ENCODE results near the gene RBM14.
"Not testable (repeated sequence)": the region's sequence is repeated elsewhere in the genome, so short reads cannot be mapped to it uniquely, and the experiment has no call there.

Gene RBM14

DNA sequence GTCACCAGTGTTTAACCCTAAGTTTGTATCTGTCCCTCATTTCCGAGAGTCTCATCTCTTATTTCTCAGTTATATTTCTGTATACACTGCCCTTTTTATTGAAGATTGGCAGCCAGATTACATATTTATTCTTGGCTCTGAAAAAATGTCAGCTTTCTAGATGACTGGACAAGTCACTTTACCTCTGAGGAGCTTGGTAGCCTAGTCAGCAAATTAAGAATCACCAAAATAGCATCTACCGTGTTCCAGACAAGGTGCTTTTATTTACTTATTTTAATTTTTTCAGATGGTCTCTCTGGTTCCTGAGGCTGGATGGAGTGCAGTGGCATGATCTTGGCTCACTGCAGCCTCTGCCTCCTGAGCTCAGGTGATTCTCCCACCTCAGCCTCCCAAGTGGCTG lies 16.5 kb downstream of the RBM14 start:
- DNase-seq (ENCODE audit: low read depth), result no peak

DNA sequence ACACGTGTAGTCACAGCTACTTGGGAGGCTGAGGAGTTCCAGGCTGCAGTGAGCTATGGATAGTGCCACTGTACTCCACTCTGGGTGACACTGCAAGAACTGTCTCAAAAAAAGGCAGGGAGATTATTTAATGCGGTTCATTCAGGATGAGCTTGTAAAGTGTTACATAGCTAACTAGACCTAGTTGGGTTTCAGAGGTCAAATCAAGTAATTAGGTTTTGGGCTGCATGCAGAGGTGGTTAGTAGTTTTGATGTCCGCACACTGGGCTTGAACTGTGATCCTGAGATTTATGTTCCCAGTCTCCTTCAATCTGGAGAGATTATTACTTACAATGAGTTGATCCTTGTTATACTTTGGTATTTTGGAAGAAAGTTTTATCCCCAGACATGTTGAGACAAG lies 20.0 kb downstream of the RBM14 start:
- no peak for DNase-seq (ENCODE audit: low read depth)

DNA sequence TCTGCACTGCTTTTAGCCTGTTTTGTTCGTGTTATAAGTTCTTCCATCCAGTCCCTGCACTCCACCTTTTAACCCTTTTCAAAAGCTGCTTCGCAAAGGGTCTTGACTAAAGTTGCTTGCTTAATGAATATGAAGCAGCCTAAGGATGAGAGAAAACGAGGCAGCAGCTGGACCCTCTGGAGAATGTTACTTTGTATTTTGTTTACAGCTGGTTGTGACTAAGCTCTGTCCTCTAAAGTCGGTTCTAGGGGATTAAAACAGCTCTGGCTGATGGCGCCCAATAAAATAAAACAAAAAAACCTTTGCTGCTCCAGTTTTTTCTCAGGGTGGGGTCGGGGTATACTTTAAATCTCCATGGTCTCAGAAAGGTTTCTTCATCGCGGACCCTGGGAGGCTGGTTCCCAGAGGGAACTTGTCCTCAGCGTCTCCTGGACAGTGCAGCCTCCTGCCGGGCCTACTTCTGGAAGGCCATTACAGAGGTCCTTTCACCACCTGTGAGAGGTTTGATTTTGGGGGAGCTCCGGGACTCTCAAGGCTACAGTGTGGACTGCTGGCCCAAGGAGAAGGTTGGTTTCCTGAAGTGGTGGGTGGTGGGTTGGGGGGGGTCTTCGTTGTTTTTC lies 21.2 kb downstream of the RBM14 start:
- DNase-seq (ENCODE audit: low read depth), result no peak

DNA sequence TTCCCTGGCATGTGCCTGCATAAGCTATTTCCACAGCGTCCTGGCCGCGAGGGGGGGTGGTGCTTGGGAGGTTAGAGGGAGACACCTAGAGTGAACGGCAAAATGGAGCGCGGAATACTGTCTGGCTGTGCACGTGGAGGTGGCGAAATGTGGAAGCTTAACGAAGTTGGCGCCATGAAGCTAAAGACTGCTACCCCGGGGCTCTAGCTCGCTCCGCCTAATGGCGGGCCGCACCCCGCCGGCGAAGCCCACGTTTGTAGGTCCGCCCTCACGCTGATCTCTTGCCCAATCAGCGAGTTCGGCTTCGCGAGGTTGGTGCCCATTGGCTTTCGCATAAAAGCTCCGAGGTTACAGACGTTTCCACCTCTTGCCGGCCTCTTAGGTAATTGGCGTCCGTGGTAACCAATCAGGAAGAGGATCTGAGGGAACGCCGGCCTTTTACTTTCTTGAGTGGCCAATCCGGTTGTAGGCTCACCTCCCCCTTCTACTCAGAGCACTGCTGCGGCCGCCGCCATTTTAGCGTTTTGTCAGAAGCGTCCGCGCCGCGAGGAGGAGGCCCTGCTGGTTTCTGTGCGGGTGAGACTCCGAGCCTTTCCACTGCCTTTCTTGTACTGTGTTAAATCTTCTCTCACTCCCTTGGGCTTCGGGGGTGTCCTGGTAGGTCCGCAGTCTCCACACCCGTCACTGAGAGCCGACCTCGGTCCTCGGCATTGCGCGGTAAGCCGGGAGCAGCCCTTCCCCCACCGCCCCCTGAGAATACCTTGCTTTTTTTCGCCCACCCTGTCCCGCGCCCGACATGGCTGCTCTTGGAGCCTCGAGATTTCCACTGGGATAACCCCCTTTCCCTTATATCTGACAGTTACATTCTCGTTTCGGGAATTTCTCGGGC lies 22.0 kb downstream of the RBM14 start, which contains the start of gene RBM4:
Gene RBM4 (plus strand): TSS at position 527 of the 889 bp plus-strand sequence. CDS start 1,009 bp downstream, outside the sequence.
- peak; percentile 96 for DNase-seq (ENCODE audit: low read depth)

DNA sequence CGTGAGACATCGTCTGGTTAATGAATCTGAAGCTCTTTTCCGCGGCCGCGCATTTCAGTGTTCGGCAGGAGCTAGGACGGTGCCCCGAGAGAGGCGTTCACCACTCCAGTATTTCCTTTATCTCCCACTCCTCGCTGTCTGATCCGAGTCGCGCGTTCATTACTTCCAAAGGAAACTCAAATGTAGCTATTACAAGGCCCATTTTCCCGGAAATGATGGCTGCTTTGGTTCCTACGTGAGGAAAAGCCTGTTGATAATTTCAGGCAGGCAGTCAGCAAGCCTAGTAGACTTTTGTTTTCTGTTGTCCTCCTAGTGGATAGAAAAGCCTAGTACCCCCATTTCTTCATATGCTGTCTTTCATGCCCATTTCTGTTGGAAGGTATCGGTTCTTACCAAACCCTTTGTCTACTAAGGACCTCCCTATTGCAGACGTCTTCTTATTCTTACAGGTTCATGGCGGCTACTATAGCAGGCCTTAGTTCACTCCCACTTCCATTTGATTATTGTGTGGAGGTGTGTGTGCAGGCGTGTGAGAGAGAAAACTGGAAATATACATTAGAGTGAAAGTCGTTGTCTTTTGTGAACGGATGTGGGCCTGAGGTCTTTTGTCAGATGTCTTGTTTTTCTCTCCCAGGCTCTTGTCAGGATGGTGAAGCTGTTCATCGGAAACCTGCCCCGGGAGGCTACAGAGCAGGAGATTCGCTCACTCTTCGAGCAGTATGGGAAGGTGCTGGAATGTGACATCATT lies 22.8 kb downstream of the RBM14 start:
- no peak for DNase-seq (ENCODE audit: low read depth)

DNA sequence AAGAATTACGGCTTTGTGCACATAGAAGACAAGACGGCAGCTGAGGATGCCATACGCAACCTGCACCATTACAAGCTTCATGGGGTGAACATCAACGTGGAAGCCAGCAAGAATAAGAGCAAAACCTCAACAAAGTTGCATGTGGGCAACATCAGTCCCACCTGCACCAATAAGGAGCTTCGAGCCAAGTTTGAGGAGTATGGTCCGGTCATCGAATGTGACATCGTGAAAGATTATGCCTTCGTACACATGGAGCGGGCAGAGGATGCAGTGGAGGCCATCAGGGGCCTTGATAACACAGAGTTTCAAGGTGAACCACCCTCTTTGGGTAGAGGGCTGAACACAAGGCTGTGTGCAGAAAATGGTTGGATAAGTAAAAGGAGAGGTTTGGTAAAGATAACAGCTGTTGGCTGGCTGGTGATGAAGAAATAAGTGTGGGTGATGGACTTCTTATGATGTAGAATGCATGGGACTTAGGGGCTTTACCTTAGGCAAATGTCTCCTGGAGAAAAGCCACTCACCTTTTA lies 23.4 kb downstream of the RBM14 start:
- not testable (repeated sequence) for DNase-seq (ENCODE audit: low read depth)

DNA sequence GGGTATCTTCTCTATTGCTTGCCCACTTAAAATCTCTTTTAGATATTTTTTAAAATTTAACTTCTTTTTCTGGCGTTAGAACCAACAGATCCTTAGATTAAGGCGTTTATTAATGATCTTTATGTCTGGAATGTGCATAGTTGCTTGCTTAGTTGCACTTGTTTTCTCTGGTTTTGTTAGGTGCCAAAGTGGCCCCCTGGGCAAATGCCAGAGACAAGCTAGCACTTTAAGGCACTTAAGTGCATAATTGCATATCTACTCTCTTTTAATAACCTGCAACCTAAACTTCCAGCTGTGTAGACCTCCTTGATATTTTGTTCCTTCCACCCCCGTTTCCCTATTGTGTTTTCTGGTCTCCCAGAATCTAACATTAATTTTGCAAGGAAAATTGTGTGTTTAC lies 25.4 kb downstream of the RBM14 start:
- no peak for DNase-seq (ENCODE audit: low read depth)

DNA sequence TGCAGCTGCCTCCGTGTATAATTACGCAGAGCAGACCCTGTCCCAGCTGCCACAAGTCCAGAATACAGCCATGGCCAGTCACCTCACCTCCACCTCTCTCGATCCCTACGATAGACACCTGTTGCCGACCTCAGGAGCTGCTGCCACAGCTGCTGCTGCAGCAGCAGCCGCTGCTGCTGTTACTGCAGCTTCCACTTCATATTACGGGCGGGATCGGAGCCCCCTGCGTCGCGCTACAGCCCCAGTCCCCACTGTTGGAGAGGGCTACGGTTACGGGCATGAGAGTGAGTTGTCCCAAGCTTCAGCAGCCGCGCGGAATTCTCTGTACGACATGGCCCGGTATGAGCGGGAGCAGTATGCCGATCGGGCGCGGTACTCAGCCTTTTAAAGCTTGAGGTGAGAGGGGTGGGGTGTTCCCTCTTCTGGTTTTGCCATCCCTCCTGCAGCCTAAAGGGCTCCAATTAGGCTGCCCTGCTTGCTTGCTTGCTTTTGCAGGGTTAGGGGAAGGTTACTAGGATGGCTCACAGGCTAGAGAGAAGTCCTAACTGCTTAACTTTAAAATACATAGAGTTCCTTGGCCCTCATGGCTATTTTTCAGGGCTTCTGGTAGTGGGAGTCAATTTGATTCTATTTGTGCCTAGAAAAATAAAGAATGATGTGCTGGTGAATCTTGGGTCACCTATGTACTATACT lies 27.5 kb downstream of the RBM14 start:
- DNase-seq (ENCODE audit: low read depth), result no peak

DNA sequence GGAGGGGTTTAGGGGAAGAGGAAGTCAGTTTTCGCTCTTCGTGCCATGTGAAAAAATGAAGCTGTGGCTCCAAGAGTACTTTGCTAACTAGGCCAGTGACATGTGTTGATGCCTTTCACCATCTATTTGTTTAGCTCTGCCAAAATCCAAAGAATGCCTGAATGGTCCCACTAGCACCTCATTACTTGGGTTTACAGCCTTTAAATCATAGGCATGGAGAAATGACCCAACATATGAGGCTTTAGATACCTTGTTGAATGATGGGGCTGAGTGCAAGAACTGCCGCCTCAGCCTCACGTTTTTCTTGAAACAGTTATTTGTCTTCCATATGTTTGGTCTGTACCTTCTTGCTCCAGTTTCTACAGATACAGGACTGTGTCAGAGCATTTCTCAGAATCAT lies 30.4 kb downstream of the RBM14 start:
- DNase-seq (ENCODE audit: low read depth), result no peak

DNA sequence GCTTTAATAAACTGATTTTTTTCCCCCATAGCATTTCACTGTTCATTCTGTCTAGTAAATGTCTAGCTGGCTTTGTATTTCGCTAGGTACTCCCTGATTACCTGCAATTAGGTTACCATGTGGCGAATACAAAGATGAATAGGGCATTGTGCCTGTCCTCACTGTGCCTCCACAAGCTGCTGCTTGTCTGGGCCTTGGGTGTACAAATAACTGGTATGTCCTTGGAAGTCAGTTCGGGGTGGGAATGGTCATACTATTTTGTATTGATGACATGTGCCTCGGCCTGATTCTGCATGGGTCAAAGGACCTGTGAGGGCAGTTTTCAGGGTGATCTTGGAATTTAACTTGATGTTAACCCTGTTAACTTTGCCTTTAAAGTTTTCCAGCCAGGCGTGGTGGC lies 33.5 kb downstream of the RBM14 start:
- no peak for DNase-seq (ENCODE audit: low read depth)

DNA sequence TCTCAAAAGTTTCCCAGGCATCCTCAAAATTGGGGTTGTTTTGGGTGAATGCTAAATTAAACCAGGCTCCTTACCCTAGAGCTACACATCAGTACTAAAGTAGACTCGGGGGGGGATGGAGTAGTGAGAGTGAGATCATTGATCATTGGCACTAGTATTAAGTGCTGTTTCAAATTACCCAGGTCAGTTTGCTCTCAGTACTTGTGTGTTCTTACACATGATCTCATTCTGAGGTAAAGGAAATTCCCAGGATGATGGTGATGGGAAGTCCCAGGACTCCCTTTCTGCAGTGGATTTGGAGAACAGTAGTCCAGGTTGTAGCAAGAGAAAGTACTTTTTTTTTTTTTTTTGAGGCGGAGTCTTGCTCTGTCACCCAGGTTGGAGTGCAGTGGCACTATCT lies 34.6 kb downstream of the RBM14 start:
- no peak for DNase-seq (ENCODE audit: low read depth)

DNA sequence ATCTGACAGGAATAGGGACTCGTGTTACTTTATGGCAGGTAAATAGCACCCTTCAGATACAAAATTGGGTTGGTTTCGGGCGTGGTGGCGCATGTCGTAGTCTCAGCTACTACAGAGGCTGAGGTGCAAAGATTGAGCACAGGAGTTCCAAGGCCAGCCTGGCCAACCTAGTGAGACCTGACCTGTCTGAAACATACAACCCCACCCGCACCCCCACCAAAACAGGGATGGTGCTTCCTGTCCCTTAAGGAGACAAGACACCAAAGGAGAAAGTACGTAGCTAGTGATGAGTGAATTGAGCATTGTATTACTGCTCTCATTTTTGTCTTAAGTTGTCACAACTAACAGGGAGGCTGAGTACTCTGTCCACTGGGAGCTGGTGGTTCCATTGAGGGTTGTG lies 36.2 kb downstream of the RBM14 start:
- no peak for DNase-seq (ENCODE audit: low read depth)

DNA sequence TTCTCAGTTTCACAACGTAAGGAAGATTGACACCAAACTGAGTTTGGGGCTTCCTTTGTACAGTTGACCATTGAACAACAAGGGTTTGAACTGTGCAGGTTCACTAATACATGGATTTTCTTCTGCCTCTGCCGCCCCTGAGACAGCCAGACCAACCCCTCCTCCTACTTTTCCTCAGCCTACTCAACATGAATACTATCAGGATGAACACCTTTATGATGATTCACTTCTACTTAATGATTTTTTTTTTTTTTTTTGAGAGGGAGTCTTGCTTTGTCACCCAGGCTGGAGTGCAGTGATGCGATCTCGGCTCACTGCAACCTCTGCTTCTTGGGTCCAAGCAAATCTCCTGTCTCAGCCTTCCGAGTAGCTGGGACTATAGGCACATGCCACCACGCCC lies 36.7 kb downstream of the RBM14 start:
- DNase-seq (ENCODE audit: low read depth), result no peak

DNA sequence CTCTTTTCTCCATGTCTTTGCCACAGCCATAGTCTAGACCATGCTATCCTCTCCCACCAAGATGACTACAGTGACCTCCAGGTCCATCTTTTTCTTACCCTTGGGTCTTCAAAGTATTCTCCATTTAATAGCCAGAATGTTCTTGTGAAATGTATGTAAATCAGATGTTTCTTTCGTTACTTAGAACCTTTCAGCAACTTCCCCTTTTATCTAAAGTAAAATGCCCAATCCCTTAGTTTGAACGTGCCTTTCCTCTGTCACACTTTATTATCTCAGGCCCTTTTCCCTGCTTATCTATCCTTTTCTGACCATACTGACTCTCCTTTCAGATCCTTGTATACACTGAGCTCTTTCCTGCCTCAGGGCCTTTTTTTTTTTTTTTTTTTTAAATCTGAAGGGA lies 43.3 kb downstream of the RBM14 start:
- DNase-seq (ENCODE audit: low read depth), result no peak

DNA sequence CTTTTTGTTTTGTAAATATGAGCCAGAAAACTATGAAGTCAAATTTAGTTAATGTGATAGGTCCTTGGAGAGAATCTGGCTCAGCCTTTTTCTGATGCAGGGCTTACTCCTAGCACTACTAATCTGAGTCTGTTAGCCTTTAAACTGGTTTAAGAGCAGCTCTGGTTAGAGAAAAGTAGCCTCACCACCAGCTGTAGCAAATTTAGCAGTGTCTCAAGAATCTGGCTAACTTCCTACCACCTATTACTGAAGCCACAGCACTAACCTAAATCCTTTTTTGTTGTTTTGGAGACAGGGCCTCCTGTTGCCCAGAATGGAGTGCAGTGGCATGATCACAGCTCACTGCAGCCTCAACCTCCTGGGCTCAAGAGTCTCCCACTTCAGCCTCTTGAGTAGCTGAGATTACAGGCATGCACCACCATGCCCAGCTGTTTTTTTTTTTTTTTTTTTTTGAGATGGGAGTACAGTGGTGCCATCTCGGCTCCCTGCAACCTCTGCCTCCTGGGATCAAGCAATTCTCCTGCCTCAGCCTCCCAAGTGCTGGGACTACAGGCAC lies 47.4 kb downstream of the RBM14 start:
- DNase-seq (ENCODE audit: low read depth), result no peak

DNA sequence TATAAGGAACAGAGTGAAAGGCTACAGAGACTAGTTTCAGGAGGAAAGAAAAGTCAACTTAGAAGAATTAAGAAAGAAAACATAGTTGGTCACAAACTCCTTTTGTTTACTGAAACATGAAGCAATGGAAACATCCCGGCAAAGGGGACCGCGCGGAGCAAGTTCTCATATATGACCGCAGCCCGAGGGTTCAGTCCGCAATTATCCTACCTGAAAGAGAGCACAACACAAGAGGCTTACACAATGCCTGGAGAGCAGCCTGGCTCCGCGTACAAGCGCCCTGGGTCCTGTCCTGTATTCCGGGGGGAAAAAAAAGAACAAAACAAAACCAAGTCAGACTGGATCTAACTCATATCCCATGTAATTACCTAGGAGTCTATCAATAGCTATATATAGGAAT lies 48.9 kb downstream of the RBM14 start:
- DNase-seq (ENCODE audit: low read depth), result no peak

DNA sequence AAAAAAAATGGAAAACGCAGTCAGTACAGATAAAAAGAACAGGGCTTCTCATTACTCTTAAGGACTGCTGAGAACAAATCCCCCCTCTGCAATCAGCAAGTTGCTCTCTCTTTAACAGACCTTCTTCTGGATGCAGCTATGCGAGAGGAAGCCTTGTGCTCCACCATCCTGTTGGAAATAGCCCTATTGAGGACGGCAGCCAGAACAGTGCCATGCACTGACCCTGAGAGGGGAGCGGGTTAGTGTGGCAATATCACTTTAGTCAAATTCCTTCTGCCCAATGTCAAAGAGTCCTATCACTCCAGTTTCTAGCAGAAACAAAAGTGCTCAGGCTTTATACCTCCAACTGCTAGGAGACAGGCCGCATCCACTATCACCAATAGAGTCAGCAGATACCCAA lies 54.4 kb downstream of the RBM14 start:
- DNase-seq (ENCODE audit: low read depth), result no peak

DNA sequence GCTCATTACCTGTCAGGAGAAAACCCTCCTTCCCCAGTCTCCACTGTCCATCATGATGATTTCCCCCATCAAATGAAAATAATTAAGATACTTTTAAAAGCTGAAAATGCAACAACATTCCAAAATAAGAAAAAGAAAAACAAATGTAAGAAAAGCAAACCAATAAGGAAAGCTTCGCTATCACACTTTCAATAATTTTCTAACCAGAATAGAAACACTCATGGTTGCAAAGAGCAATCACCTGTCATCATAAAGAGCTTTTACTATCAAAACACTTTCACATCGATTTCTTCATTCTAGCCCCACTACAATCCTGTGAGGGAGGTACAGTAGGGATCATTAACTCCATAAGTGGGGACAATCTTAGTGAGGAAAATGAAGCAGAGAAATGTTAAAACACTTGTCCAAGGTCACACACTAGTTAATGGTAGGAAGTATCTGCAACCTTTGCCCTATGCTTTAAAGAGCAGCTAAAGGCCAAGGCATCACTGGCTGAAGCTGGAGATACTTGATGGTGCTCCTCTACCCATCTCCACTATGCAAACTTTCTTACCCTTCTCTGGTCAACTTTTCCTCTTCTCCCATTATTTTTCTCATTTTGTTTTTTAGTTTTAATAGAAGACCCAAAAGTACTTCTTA lies 58.7 kb downstream of the RBM14 start:
- DNase-seq (ENCODE audit: low read depth), result no peak

DNA sequence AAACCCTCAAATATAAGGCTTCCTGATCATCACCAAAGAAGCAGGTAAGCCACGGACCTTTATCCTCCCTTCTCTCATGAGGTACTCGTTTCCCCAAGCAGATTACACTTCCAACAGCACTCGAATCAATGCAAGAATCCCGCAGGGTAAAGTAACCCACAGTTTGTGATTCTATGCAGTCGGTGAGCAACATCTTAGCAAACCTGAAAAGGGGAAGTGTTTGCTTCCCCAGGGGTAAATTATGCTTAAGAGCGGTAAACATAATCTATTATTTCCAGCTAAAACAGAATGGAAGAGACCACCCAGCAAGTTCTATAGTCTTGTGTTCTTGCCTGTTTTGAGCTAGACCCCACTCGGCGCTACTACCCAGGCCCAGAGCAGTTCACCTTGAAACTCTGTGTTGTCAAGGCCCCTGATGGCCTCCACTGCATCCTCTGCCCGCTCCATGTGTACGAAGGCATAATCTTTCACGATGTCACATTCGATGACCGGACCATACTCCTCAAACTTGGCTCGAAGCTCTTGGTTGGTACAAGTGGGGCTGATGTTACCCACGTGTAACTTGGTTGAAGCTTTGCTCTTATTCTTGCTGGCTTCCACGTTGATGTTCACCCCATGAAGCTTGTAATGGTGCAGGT lies 60.0 kb downstream of the RBM14 start:
- DNase-seq (ENCODE audit: low read depth), result no peak

Measured in activated T-cell treated with anti-CD3 and anti-CD28 coated beads for 24 hours (primary cell).